A172 (cell line): ENCODE data around the gene ADGRD1. TPM values are rescaled to one million over a fixed set of nuclear protein-coding genes. Genes with fewer than 3 reads are reported as not detected.
A peak's percentile ranks its signal among the peaks of the same experiment; 100 is the strongest.
"Not testable (repeated sequence)": the region's sequence is repeated elsewhere in the genome, so short reads cannot be mapped to it uniquely, and the experiment has no call there.

Source experiments
- DNase-seq: peaks from one replicate; pipeline ENCODE4 v3.0.0-alpha.2; 2015; ENCODE audit warnings: low spot score
- total RNA-seq: library from RNA; depleted of rRNA; stranded (reverse); fragments of >200 nt; shearing (Covaris generic); gene quantifications from 2 replicates; pipeline ENCODE4 v1.2.3, GENCODE V29; 2014

ADGRD1 gene
- total RNA-seq, 1 experiment from 2014 or later, result 0.52 TPM

GRCh38 chr12:131119345-131119744 lies 165.6 kb downstream of the ADGRD1 start:
- not testable (repeated sequence) for DNase-seq

GRCh38 chr12:131119936-131120335 lies 166.2 kb downstream of the ADGRD1 start:
- DNase-seq, result no peak

GRCh38 chr12:131120831-131121271 lies 167.1 kb downstream of the ADGRD1 start:
- DNase-seq, result no peak

GRCh38 chr12:131121705-131122405 lies 168.1 kb downstream of the ADGRD1 start:
- DNase-seq, result peak; percentile 15

GRCh38 chr12:131122631-131123030 lies 168.9 kb downstream of the ADGRD1 start:
- no peak for DNase-seq

DNA sequence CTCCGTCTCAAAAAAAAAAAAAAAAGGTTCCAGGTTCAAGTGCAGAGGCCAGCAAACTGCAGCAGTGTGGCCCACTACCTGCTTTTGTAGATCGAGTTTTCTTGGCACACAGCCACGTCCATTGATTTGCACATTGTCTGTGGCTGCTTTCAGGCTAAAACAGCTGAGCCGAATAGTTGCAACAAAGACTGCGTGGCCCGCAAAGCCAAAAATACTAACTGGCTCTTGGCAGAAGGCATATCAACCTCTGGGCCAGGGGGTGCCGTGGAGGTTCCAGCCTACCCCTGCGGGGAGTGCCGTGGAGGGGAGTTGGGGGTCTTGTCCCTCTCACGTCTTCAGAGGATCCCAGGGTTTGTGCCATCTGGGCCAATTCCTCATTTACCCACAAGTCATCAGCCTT lies 170.1 kb downstream of the ADGRD1 start:
- no peak for DNase-seq

GRCh38 chr12:131124487-131125280 lies 171.0 kb downstream of the ADGRD1 start:
- no peak for DNase-seq

GRCh38 chr12:131126662-131127173 lies 173.0 kb downstream of the ADGRD1 start:
- no peak for DNase-seq

DNA sequence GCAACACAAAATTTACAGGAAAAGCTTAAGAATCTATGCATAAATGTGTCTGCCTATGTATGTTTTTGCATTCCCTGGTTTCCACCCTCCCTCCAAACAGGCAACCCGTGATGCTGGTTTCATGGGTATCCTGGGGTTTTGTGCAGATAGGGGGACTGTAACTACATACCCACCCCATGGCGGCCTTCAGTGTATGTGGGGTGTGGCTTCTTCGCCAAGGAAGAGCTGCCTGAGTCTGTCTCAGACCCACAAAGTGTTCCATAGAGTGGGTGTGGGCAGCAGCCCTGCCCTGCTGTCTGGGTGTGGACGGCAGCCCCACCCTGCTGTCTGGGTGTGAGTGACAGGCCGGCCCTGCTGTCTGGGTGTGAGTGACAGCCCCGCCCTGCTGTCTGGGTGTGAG lies 174.8 kb downstream of the ADGRD1 start:
- DNase-seq, result no peak

GRCh38 chr12:131128966-131129619 lies 175.4 kb downstream of the ADGRD1 start:
- not testable (repeated sequence) for DNase-seq

DNA sequence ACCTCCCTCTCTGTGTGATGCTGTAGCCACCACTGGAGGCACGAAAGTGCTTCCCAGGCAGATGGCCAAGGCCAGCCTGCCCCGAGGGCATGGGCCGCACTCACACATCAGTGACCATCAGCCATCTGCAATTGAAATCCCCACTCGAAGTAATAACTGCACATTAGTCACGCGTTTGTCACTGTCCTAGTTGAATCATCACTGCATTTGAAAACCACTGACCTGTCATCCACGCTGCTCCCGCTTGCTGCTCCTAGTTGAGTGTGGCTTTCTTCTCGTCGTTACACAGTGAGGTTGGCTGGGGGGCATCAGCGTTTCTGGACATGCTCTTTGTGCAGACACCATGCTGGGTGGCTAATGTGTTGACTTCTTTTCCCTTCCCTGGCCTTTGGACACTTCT lies 176.1 kb downstream of the ADGRD1 start:
- DNase-seq, result peak; percentile 64

DNA sequence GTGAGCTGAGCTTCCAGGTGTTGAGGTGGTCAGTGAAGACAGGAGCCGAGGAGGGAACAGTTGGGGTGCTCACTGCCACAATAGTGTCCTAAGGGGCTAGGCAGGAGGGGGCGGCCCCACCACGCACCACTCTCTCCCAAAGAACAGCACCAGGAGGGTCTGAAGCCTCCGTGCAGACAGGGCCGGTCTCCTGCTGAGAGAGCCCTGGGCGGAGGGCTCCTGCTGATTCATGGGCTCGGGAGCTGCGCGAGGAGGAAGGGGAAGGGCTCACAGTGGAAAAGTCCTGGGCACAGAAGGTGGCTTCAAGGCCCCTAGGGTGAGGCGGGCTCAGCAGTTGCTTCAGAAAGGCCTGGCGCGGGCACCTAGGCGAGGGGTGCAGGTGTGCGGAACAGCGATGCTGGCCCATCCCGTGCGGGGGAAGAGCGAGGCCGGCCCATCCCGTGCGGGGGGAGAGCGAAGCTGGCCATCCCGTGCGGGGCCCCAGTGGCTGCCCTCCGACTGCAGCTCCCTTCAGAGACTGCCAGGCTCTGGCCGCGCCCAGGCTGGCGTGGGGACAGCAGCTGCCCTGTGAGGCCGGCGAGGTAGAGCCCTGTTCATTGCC lies 176.7 kb downstream of the ADGRD1 start:
- no peak for DNase-seq

GRCh38 chr12:131131077-131131807 lies 177.5 kb downstream of the ADGRD1 start:
- no peak for DNase-seq

DNA sequence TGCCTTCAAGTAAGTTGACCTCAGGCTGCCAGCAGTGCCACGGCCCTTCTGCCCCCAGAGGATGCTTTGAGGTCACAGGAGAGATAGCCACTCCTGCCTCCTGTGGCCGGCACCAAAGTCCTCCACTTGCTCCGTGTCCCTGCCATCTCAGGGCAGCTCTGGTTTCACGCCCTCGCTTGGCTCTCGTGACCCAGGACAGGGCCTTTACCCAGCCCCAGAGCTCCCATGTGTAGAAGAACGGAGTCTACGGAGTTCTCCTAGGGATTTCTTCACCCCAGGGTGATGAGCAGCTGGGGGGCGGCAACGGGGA lies 178.1 kb downstream of the ADGRD1 start:
- DNase-seq, result no peak

GRCh38 chr12:131132118-131132892 lies 178.6 kb downstream of the ADGRD1 start:
- peak; percentile 41 for DNase-seq

DNA sequence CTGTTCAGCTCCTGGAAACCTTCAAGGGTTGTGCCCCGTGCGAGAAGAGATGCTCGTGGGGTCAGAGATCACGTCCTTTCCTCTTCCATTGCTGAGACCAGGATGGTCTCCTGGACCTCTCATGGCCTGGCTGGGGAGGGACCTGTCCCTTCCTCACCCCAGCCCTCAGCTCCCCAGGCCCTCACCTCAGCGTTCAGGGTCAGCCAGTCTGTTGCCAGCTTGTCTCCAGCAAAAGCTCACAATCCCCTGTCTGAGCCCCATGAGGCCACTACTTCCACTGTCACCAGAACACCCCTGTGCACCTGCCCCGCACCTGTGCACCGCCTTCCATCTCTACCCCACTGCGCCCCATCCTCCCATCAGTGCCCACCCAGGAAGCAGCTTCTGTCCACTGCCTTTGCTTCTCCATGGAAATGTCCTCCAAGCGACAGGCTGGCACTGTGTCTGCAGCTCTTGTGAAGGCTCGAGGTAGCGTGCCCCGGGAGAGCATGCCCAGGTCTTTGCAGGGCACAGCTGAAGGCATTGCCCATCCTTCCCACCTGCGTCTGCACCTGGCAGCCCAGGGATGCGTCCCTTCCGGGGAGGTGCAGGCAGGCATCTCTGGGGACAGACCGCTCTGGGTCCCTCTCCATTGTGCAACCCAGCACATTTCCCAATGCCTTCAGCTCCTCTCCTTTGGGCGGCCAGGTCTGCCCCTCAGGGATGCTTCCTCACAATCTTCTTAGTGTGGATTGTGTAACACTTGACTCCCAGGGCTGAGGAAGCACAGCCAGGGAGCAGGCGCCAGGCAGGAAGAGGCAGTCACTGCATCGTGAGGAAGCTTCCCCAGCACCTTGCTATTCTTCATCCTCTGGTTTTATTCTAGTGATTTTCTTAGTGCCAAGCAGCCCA lies 179.6 kb downstream of the ADGRD1 start:
- no peak for DNase-seq

GRCh38 chr12:131133994-131134393 lies 180.3 kb downstream of the ADGRD1 start:
- DNase-seq, result no peak

- no peak for DNase-seq
Measured at GRCh38 chr12:131134523-131135310, 181.0 kb downstream of the ADGRD1 start.

DNA sequence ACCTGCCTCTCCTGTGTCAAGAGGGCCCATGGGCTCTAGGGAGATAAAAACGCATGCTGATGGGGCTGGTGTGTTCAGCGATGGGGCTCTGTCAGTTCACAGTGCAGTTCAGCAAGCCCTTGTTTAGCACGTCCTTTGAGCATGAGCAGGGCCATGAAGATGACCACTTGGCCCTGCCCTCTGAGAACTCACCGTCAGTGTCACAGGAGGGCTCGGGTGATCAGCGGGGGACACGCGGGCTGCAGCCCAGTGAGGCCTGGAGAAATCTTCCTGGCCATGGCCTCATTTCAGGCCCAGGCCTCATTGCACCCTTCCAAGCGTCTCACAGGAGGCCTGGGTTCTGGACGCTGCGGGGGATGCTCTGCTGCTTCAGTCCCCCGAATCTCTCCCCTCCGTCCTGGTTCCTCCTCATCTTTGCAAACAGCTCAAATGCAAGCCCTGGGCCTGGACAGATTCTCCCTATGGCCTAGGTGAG lies 181.6 kb downstream of the ADGRD1 start:
- DNase-seq, result no peak
